Progenitor cell of endocrine pancreas (in vitro differentiated cells): ENCODE measurements around the gene DGKI. TPM values are rescaled to one million over a fixed set of nuclear protein-coding genes. Genes with fewer than 3 reads are reported as not detected.

Experiments
- DNase-seq: peaks from one replicate; pipeline ENCODE4 v3.0.0; 2021; ENCODE audit warnings: low spot score; ENCODE audit not compliant: unreplicated experiment
- H3K27ac Mint-ChIP-seq: 2 replicates; pipeline ENCODE4 v1.8.0; 2021; ENCODE audit warnings: mild to moderate bottlenecking, moderate library complexity, mixed read lengths
- H3K27me3 Mint-ChIP-seq: 2 replicates; pipeline ENCODE4 v1.8.0; 2021; ENCODE audit warnings: mixed read lengths
- H3K36me3 Mint-ChIP-seq: 2 replicates; pipeline ENCODE4 v1.8.0; 2022; ENCODE audit warnings: mixed read lengths; ENCODE audit not compliant: insufficient read depth
- H3K4me1 Mint-ChIP-seq: 2 replicates; pipeline ENCODE4 v1.8.0; 2021; ENCODE audit warnings: low read depth, mixed read lengths
- H3K4me3 Mint-ChIP-seq: 2 replicates; pipeline ENCODE4 v1.8.0; 2021; ENCODE audit warnings: low read depth, mild to moderate bottlenecking, moderate library complexity, mixed read lengths
- H3K9me3 Mint-ChIP-seq: 2 replicates; pipeline ENCODE4 v1.8.0; 2021; ENCODE audit warnings: low read depth, mixed read lengths
- total RNA-seq: library from RNA; stranded (reverse); gene quantifications from 2 replicates; pipeline ENCODE4 v1.2.1, GENCODE V29; 2021
- TF ChIP-seq, protein P1 (sequence below): fragments of 200-600 bp; sonication (generic); IDR thresholded peaks from one replicate; pipeline ENCODE4 v1.5.0; 2021; ENCODE audit warnings: antibody characterized with exemption, mild to moderate bottlenecking; ENCODE audit not compliant: unreplicated experiment

Gene DGKI
- total RNA-seq, 1 donor from 2014 or later = 0.41 TPM

DNA sequence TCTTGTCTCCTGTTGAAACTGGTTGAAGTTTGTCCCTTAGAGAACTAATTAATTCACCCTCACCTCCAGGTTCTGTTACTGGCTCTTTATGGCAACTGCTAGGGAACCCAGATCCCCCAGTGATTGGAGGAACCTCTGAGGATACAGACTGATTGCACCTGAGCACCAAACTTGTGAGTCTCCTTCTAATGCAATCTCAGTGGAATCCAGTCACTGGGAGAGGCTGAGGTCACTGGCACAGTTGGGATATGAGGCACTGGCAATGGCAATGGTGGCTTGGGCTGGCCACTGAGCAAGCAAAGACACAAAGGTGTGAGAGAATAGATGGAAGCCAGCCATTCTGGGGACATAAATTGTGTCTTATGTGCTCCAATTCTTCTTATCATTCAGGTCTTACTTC is 5.3 kb upstream of the DGKI start:
- Mint-ChIP-seq H3K27me3 (peaks cover 41% of the 10 kb centered on the region), H3K4me1 (no peaks in the 10 kb centered on the region), H3K4me3 (no peak overlapping the region), H3K9me3 (no peaks in the 10 kb centered on the region), H3K27ac (no peak overlapping the region), H3K36me3 (no peaks in the 10 kb centered on the region)
- no peak for DNase-seq
- TF ChIP-seq, protein P1, sequence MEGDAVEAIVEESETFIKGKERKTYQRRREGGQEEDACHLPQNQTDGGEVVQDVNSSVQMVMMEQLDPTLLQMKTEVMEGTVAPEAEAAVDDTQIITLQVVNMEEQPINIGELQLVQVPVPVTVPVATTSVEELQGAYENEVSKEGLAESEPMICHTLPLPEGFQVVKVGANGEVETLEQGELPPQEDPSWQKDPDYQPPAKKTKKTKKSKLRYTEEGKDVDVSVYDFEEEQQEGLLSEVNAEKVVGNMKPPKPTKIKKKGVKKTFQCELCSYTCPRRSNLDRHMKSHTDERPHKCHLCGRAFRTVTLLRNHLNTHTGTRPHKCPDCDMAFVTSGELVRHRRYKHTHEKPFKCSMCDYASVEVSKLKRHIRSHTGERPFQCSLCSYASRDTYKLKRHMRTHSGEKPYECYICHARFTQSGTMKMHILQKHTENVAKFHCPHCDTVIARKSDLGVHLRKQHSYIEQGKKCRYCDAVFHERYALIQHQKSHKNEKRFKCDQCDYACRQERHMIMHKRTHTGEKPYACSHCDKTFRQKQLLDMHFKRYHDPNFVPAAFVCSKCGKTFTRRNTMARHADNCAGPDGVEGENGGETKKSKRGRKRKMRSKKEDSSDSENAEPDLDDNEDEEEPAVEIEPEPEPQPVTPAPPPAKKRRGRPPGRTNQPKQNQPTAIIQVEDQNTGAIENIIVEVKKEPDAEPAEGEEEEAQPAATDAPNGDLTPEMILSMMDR = no peak

DNA sequence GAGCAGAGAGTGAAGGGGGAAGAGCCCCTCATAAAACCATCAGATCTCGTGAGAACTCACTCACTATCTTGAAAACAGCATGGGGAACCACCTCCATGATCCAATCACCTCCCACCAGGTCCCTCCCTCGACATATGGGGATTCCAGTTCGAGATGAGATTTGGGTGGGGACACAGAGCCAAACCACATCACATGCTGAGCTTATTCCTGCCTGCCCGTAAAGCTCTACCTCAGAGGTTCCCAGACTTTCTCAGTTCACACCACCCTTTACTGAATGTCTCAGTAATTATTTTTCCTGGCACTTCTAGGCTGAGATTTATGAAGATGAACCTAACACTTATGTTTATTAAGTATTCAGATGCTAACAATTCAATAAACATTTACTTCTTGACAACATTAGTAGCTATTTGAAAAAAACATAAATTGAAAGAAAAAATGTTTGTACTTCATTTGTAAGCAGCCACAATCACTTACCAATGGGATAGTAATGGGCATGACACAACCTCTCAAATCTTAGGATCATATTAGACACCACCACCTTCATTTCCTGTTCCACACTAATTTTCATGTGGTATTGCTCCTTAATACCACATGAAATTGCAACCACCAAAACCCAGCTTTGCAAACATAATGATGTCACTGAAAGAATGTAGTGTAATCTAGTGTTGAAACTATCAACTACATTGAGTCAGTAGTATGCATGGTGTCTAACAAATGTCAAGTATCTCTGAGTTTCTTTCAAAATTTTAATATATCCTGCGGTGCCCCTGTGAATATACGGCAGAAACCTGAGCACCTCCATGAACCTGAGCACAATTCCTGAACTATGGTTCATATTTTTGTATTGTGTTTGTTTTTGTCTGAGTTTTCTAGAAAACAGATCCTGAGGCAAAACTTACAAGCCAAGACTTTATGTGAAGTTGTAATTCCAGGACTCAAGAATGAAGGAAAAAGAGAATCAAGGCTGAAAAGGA is 4.5 kb upstream of the DGKI start:
- H3K36me3 Mint-ChIP-seq = no peaks in the 10 kb centered on the region
- H3K27me3 Mint-ChIP-seq = peaks cover 41% of the 10 kb centered on the region
- no peaks in the 10 kb centered on the region for H3K9me3 Mint-ChIP-seq
- H3K27ac Mint-ChIP-seq = no peak overlapping the region
- H3K4me1 Mint-ChIP-seq = no peaks in the 10 kb centered on the region
- H3K4me3 Mint-ChIP-seq = no peak overlapping the region
- TF ChIP-seq, protein P1 = no peak
- DNase-seq = no peak

DNA sequence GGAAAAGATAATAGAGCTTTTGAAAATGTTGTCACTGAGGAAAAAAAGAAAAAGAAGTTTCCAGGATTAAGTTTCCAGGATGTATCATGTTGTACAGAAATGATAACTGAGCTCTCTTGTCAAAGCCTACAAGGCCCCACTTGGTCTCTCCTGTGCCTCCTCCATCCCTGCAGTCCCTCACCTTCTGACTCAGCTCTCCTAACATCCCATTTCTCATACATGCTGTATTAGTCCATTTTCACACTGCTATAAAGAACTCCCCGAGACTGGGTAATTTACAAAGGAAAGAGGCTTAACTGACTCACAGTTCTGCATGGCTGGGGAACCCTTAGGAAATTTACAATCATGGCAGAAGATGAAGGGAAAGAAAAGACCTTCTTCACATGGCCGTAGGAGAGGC is 3.8 kb upstream of the DGKI start:
- TF ChIP-seq, protein P1 = no peak
- no peak for DNase-seq
- Mint-ChIP-seq H3K4me1 (peaks cover 2% of the 10 kb centered on the region), H3K4me3 (no peak overlapping the region), H3K27me3 (peaks cover 47% of the 10 kb centered on the region), H3K27ac (no peak overlapping the region), H3K9me3 (no peaks in the 10 kb centered on the region), H3K36me3 (no peaks in the 10 kb centered on the region)

DNA sequence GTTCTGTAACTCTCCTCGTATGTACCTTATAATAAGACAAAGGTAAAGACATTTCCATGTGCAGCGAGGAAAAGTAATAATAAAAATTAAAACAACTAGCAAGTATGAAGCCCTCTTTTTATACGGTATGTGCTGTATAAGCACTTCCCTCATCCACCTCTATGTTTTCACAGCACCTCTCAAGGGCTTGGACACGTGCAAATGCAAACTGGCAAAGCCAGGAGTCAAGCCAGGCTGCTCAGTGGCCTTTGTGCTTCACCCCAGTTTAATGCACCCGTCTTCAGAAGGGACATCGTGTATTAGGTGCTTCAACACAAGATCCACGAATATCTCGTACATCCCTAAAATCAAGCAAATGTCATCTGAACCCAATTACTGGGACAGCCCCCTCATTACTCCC is 1.3 kb upstream of the DGKI start:
- no peak overlapping the region for H3K27ac Mint-ChIP-seq
- DNase-seq = no peak

DNA sequence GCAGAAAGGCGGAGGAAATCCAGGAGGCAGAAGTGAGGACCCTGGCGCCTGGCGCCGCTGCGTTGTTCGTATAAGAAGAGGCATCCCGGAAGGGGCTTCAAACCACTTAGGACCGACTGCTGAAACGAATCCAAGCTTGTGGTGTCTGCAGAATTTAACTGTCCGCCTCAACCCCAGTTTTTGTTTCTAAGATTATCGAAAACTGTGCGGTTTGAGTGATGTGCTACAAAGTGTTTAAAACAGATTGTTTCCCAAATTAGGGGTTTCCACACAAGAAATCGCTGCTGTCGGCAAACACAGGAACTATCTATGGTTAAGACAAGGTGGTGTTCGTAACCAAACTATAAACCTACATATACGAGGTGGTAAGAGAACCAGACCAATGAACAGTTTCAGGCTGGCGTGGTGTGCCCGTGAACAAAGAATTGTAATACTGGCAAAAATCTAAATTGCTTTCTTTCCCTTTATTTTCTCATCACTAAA is 835 bp upstream of the DGKI start:
- Mint-ChIP-seq H3K4me1 (peaks cover 2% of the 10 kb centered on the region), H3K9me3 (no peaks in the 10 kb centered on the region), H3K27ac (no peak overlapping the region), H3K27me3 (peaks cover 71% of the 10 kb centered on the region), H3K4me3 (peak overlapping the region; percentile 27), H3K36me3 (no peaks in the 10 kb centered on the region)
- TF ChIP-seq, protein P1 = no peak
- DNase-seq = no peak

More for the DNA sequence above, 1.3 kb upstream of the DGKI start:
- Mint-ChIP-seq H3K27me3 (peaks cover 70% of the 10 kb centered on the region), H3K36me3 (no peaks in the 10 kb centered on the region), H3K9me3 (no peaks in the 10 kb centered on the region), H3K4me3 (no peak overlapping the region), H3K4me1 (peaks cover 2% of the 10 kb centered on the region)
- TF ChIP-seq, protein P1 = no peak
